Raji (cell line): ENCODE results near the gene PLIN5.

Experiments
- POLR2A ChIP-seq: IDR thresholded peaks from 2 replicates; pipeline ENCODE4 v1.6.1; 2011; ENCODE audit warnings: low read depth, low read length, control low read depth; ENCODE audit not compliant: insufficient read depth

PLIN5 gene

DNA sequence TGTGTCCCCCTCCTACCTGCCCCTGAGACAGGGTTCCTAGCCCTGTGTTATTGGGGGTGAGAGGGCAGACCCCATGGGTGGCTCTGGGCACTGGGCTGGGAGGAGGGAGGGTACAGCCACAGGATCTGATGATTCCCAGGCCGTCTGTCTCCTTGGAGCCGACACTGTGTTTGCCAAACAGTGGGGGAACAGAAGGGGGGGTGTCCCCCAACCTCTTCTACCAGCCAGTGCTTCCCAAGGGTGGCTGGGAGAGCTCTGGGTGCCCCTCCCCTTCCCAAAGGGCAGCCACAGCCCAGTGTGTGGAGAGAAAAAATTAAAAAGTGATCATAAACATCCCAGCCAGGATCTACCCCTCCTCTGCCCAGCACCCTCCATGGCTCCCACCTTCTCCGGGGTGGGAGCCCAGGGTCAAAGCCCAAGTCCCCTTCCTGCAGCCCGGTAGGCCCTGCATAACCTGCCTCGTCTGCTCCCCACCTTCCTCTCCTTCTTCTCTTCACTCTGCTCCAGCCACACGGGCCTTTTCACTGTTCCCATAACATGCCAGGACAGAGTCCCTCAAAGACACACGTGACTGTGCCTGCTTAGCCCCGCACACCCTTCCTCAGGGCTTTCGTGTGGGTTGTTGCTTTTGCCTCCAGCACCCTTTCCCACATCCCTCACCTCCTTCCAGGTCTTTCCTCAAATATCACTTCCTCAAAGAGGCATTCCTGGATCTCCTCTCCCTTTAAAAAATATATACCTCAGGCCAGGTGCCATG, 15.3 kb downstream of the PLIN5 start:
- TF ChIP-seq POLR2A = no peak

- no peak for TF ChIP-seq POLR2A
Observed at GRCh38 chr19:4519172-4519496, 15.9 kb downstream of the PLIN5 start.

DNA sequence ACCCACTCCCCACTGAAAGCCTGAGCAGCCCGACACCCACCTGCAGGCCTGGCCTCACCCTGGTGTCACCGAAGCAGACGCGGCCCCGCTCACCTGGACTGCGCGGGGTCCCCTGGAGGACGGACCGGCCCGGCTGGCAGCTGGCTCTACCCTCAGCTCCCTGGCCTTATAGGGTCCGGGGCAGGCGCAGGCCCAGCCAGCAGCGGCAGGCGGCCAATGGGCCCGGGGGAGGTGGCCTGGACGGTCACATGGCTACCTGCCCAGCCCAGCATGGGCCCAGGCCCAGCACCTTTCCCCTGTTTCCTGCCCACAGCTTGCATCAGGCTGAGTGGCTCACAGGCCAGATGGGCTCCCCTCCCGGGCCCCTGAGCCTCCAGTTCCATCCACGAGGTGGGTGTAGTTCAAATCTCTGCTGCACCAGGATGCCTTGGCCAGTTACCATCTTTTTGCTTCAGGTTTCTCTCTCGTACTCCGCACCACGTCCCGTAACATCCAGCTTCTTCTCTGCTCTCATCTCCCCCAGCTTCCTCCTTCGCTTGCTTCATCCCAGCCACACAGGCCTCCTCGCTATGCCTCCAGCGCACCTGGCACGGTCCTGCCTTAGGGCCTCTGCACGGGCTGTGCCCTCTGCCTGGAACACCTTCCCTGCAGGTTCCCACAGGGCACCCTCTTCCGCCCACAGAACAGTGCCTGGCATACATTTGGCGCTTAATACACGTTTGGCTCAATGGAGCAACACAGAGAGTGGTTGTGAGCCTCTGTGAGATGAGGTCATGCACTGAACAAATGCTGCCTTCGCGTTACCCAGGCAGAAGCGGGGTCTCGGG, 16.5 kb downstream of the PLIN5 start, which contains the start of gene PLIN4:
Gene PLIN4, minus strand, starts transcription at position 142 of the 827 bp plus-strand sequence. CDS start 214 bp downstream, outside the sequence.
- TF ChIP-seq POLR2A = no peak

- no peak for TF ChIP-seq POLR2A
Observed at GRCh38 chr19:4517451-4518057, 17.5 kb downstream of the PLIN5 start.

DNA sequence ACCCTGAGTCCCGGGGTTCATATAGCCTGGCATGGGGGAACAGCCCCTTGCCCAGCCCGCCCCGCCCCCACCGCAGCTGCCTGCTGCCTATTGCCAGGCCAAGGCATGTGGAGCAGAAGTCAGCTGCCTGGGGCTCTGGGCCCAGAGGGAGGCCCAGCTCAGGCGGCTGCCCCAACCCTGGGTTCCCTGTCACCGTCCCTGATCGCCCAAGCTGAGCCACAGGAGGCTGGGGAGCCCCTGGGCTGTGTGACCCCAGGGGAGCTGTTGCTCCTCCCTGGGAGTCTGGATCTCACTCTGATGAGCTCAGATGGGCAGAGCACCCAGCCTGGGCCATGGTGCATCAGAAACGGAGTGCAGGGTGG, 18.1 kb downstream of the PLIN5 start:
- TF ChIP-seq POLR2A = no peak

DNA sequence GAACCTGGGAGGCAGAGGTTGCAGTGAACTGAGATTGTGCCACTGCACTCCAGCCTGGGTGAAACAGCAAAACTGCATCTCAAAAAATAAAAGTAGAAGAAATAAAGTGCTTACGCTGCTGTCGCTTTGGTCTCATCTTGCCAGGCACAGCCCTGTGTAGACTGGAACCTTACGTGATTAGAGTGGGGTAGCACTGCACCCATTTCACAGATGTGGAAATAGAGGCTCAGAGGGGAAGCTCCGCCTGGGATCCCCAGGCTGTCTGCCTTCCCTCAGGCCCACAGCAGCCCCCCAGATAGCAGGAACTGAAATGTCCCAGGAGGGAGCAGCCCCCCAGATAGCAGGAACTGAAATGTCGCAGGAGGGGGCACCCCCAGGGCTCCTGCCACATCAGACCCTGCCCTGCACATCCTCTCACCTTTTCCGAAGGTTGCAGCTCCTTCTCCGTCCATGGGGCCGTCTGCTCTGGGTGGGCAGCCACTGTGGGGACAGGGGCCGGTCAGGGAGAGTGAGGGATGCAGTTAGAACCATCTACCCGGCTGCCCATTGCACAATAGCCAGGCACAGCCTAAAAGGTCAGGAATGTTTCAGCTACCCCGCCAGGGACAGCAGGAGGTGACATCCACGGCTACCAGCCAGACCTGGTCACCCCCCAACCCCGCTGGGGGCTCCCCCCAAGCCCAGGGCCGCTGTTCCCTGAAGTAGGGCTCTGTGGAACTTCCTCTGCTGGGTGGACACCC, 18.7 kb downstream of the PLIN5 start:
- TF ChIP-seq POLR2A = no peak

GRCh38 chr19:4515732-4516131, 19.3 kb downstream of the PLIN5 start:
- TF ChIP-seq POLR2A = no peak

DNA sequence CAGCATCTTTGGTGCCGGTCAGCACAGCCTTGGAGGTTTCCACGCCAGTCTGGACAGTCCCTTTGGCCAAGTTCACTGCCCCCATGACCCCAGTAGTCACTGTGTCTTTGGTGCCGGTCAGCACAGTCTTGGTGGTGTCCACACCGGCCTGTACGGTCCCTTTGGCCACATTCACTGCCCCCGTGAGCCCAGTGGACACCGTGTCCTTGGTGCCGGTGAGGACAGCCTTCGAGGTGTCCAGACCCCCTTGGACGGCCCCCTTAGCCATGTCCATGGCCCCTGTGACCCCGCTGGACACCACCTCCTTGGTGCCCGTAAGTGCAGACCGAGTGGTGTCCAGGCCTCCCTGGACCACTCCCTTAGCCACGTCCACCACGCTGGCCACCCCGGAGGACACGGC, 21.8 kb downstream of the PLIN5 start:
- no peak for TF ChIP-seq POLR2A

GRCh38 chr19:4512070-4512469, 23.0 kb downstream of the PLIN5 start:
- TF ChIP-seq POLR2A = no peak

- no peak for TF ChIP-seq POLR2A
Observed at GRCh38 chr19:4511300-4512054, 23.5 kb downstream of the PLIN5 start.

GRCh38 chr19:4510435-4511255, 24.4 kb downstream of the PLIN5 start:
- no peak for TF ChIP-seq POLR2A

DNA sequence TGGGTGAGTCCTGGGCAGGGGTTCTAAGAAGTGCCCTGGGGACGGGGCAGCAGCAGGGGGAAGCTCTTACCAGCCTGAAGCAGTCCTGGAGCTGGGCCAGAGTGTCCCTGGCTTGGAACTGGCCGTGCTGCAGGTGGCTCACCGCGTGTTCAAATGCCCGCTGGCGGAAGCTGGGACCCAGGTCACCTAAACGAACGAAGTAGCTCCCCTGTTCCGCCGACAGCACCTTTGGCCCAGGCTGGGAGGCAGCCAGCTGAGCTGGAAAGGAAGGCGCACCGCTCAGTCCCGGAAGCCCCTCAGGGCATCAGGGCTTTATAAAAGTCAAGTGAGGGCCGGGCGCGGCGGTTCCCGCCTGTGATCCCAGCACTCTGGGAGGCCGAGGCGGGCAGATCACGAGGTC, 26.3 kb downstream of the PLIN5 start:
- TF ChIP-seq POLR2A = no peak

DNA sequence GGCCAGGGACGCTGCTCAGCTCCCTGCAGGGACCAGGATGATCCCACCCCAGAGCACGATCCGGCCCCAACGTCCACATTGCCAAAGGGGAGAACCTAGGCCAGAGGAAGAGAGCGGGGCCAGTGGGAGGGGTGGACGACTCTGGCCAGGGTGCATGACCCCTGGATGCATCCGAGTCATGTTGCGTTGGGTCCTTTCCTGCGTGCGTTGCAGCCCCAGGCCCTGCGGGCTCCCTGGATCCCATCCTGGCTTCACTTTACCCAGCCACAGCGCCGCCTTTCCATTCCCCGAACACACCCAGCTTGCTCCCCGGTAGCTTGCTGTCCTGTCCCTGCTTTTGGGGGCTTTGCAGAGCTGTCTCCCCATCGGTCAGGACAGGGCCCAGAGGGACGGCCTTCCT, 27.2 kb downstream of the PLIN5 start:
- no peak for TF ChIP-seq POLR2A

GRCh38 chr19:4507150-4507452, 27.9 kb downstream of the PLIN5 start:
- TF ChIP-seq POLR2A = no peak
